ENCODE data around the gene C1orf167. TPM values are rescaled to one million over a fixed set of nuclear protein-coding genes. Genes with fewer than 3 reads are reported as not detected.

Gene C1orf167
- polyA plus RNA-seq, 1 of the 3 experiments (the other 2 are of a cell fraction): 0.10 TPM

DNA sequence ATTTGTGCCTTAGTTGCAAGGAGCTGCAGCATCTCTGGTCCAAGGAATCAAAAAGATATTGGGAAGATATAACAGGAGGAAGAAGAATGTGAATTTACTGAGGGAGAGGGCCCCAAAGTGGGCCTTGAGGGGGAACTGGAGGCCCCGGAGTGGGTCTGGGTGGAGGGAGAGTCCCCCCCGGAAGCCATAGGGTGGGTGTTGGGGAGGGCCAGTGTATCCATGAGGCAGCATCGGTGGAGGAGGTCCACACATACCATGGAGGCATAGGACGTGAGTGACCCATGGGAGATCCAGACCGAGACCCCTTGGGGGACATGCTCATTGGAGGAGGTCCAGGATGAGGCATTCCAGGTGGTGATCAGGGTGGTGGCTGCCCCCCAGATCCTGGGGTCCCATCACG, 708 bp upstream of the C1orf167 start:
- CTCF ChIA-PET: no interaction called here
- 69% methylated on average over 3 of the region's 6 CpGs for WGBS (ENCODE audit: low lambda C conversion rate)
- H3K27me3 ChIP-seq (ENCODE audit: insufficient read depth): no peaks in the 10 kb centered on the region
- no peak overlapping the region for H3K4me3 ChIP-seq (ENCODE audit: low read depth in 2 of 2, low read length in 1 of 2)
- no peak for TF ChIP-seq JUND (IDR thresholded peaks at IDR 0.05)
- no peak for TF ChIP-seq RCOR1 (IDR thresholded peaks at IDR 0.05; ENCODE audit: low read length)
- TF ChIP-seq IRF3 (IDR thresholded peaks at IDR 0.05; ENCODE audit: low read depth, low read length): no peak
- no peak for TF ChIP-seq ELF1 (IDR thresholded peaks at IDR 0.05)
- no peak for TF ChIP-seq SMC3 (IDR thresholded peaks at IDR 0.05; ENCODE audit: low read depth, low read length)
- TF ChIP-seq RAD21 (IDR thresholded peaks at IDR 0.05; ENCODE audit: low read length): no peak
- TF ChIP-seq, protein P1, sequence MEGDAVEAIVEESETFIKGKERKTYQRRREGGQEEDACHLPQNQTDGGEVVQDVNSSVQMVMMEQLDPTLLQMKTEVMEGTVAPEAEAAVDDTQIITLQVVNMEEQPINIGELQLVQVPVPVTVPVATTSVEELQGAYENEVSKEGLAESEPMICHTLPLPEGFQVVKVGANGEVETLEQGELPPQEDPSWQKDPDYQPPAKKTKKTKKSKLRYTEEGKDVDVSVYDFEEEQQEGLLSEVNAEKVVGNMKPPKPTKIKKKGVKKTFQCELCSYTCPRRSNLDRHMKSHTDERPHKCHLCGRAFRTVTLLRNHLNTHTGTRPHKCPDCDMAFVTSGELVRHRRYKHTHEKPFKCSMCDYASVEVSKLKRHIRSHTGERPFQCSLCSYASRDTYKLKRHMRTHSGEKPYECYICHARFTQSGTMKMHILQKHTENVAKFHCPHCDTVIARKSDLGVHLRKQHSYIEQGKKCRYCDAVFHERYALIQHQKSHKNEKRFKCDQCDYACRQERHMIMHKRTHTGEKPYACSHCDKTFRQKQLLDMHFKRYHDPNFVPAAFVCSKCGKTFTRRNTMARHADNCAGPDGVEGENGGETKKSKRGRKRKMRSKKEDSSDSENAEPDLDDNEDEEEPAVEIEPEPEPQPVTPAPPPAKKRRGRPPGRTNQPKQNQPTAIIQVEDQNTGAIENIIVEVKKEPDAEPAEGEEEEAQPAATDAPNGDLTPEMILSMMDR (IDR thresholded peaks at IDR 0.05): no peak
- TF ChIP-seq POLR2AphosphoS5 (IDR thresholded peaks at IDR 0.05; ENCODE audit: low read depth, low read length): no peak
- no peak for TF ChIP-seq EZH2phosphoT487 (IDR thresholded peaks at IDR 0.05; ENCODE audit: borderline replicate concordance, low read depth)
- no peak for TF ChIP-seq FOSL2 (IDR thresholded peaks at IDR 0.05; ENCODE audit: borderline replicate concordance, low read depth)
- no peak for TF ChIP-seq SIN3A (IDR thresholded peaks at IDR 0.05; ENCODE audit: borderline replicate concordance, low read depth, low read length)
- no peak for TF ChIP-seq TCF12 (IDR thresholded peaks at IDR 0.05)
- TF ChIP-seq MEF2A (IDR thresholded peaks at IDR 0.05; ENCODE audit: borderline replicate concordance, low read depth): no peak
- no peaks in the 10 kb centered on the region for H3K36me3 ChIP-seq (replicated peaks in 1 of 2; ENCODE audit: control insufficient read depth in 1 of 2, insufficient read depth in 2 of 2, low read length in 1 of 2)
- H3K9me2 ChIP-seq: no peaks in the 10 kb centered on the region
- H3K9ac ChIP-seq: no peak overlapping the region
- no peak for DNase-seq
- no peaks in the 10 kb centered on the region for H3K79me2 ChIP-seq (ENCODE audit: insufficient read depth)
- POLR2A ChIA-PET: no interaction called here
- peaks cover 0 to 9% of the 10 kb centered on the region in 2 experiments; a peak in 1 of 4 replicates for H3K4me1 ChIP-seq (ENCODE audit: control insufficient read depth in 1 of 2, insufficient read depth in 2 of 2, low read depth in 1 of 2, low read length in 1 of 2)
- H3K27ac ChIP-seq (ENCODE audit: low read depth in 2 of 2, low read length in 1 of 2): no peak overlapping the region
- no peaks in the 10 kb centered on the region for H4K20me1 ChIP-seq (ENCODE audit: insufficient read depth)
- H3K9me3 ChIP-seq: no peaks in the 10 kb centered on the region
- no peak overlapping the region for H2AFZ ChIP-seq (ENCODE audit: low read depth)
- no peaks in the 10 kb centered on the region for H3F3A ChIP-seq (replicated peaks; ENCODE audit: insufficient read depth)
- H3K4me2 ChIP-seq: no peak overlapping the region

GRCh38 chr1:11764115-11764514, 2.1 kb downstream of the C1orf167 start:
- Histone ChIP-seq H3K36me3 (replicated peaks in 1 of 2; ENCODE audit: control insufficient read depth in 1 of 2, insufficient read depth in 2 of 2, low read length in 1 of 2) (no peaks in the 10 kb centered on the region), H3K9me2 (no peaks in the 10 kb centered on the region), H2AFZ (ENCODE audit: low read depth) (no peak overlapping the region), H3K4me3 (ENCODE audit: low read depth in 2 of 2, low read length in 1 of 2) (no peak overlapping the region), H3K9me3 (no peaks in the 10 kb centered on the region), H4K20me1 (ENCODE audit: insufficient read depth) (no peaks in the 10 kb centered on the region), H3K9ac (no peak overlapping the region), H3K27ac (ENCODE audit: low read depth in 2 of 2, low read length in 1 of 2) (peak overlapping the region in 1 of 2 experiments; percentile 24; a peak in 1 of 4 replicates), H3F3A (replicated peaks; ENCODE audit: insufficient read depth) (no peaks in the 10 kb centered on the region), H3K27me3 (ENCODE audit: insufficient read depth) (no peaks in the 10 kb centered on the region), H3K4me1 (ENCODE audit: control insufficient read depth in 1 of 2, insufficient read depth in 2 of 2, low read depth in 1 of 2, low read length in 1 of 2) (peaks cover 0 to 15% of the 10 kb centered on the region in 2 experiments; a peak in 1 of 4 replicates), H3K79me2 (ENCODE audit: insufficient read depth) (no peaks in the 10 kb centered on the region), H3K4me2 (no peak overlapping the region)
- WGBS (ENCODE audit: low lambda C conversion rate): 44% methylated on average over 3 of the region's 3 CpGs
- POLR2A ChIA-PET: no interaction called here
- CTCF ChIA-PET: interaction anchor here (1.9 to 2.7 kb wide), 2 partner anchors 12 to 21 kb away, joined by 8 read pairs; no protein-coding TSS in a partner anchor
- DNase-seq: peak; percentile 77
- TF ChIP-seq IRF3 (IDR thresholded peaks at IDR 0.05; ENCODE audit: low read depth, low read length) (no peak), RFX5 (IDR thresholded peaks at IDR 0.05; ENCODE audit: low read length) (no peak), ELF1 (IDR thresholded peaks at IDR 0.05) (no peak), RAD21 (IDR thresholded peaks at IDR 0.05; ENCODE audit: low read length) (no peak), RCOR1 (IDR thresholded peaks at IDR 0.05; ENCODE audit: low read length) (0 out of 2 replicates have a peak, but pooled peaks have one; percentile 21)
- TF ChIP-seq, protein P2, sequence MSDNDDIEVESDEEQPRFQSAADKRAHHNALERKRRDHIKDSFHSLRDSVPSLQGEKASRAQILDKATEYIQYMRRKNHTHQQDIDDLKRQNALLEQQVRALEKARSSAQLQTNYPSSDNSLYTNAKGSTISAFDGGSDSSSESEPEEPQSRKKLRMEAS (IDR thresholded peaks at IDR 0.05; ENCODE audit: low read depth): no peak
- TF ChIP-seq, protein P3, sequence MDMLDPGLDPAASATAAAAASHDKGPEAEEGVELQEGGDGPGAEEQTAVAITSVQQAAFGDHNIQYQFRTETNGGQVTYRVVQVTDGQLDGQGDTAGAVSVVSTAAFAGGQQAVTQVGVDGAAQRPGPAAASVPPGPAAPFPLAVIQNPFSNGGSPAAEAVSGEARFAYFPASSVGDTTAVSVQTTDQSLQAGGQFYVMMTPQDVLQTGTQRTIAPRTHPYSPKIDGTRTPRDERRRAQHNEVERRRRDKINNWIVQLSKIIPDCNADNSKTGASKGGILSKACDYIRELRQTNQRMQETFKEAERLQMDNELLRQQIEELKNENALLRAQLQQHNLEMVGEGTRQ (IDR thresholded peaks at IDR 0.05; ENCODE audit: borderline replicate concordance, low read depth, low read length): no peak

Measured in SK-N-SH (cell line).